SU-DHL-6 (cell line): ENCODE results near the gene MYB.

Experiments
- H2AFZ ChIP-seq: fragments of 200-600 bp; sonication (generic); 2 replicates; pipeline ENCODE4 v1.6.1; 2014; ENCODE audit warnings: low read depth, mild to moderate bottlenecking, moderate library complexity, mixed read lengths, antibody characterized with exemption, low read length; ENCODE audit not compliant: severe bottlenecking
- H3F3A ChIP-seq: fragments of 200-600 bp; shearing (Covaris generic); 2 replicates; pipeline ENCODE4 v1.6.0; 2016; ENCODE audit warnings: antibody characterized with exemption, mild to moderate bottlenecking; ENCODE audit not compliant: insufficient read depth
- H3K27ac ChIP-seq: fragments of 200-600 bp; sonication (generic); 2 replicates; pipeline ENCODE4 v1.5.1; 2016; ENCODE audit warnings: low read depth, mild to moderate bottlenecking, low read length, moderate library complexity, mixed read lengths
- H3K27me3 ChIP-seq: fragments of 200-600 bp; sonication (generic), shearing (Covaris generic); 2 replicates; pipeline ENCODE4 v1.6.0; 2014; ENCODE audit warnings: mild to moderate bottlenecking, low read length
- H3K36me3 ChIP-seq: fragments of 200-600 bp; sonication (generic); 2 replicates; pipeline ENCODE4 v1.6.1; 2014; ENCODE audit warnings: mild to moderate bottlenecking, low read length, mixed read lengths
- H3K4me2 ChIP-seq: fragments of 300-600, 200-600 bp; shearing (Covaris generic), sonication (generic); 2 replicates; pipeline ENCODE4 v1.6.0; 2014; ENCODE audit warnings: low read length, low read depth, mild to moderate bottlenecking; ENCODE audit not compliant: poor library complexity, severe bottlenecking
- H3K4me3 ChIP-seq: fragments of 200-600 bp; sonication (generic); 2 replicates; pipeline ENCODE4 v1.5.1; 2014; ENCODE audit warnings: antibody characterized with exemption, low read length, mild to moderate bottlenecking, mixed read lengths; ENCODE audit not compliant: insufficient read depth, poor library complexity, severe bottlenecking
- H3K79me2 ChIP-seq: fragments of 200-600 bp; sonication (generic); 2 replicates; pipeline ENCODE4 v1.6.1; 2014; ENCODE audit warnings: mild to moderate bottlenecking, low read length, moderate library complexity; ENCODE audit not compliant: insufficient read depth
- H3K9ac ChIP-seq: fragments of 200-600 bp; sonication (generic); 2 replicates; pipeline ENCODE4 v1.7.0; 2014; ENCODE audit warnings: mild to moderate bottlenecking, low read length
- H3K9me2 ChIP-seq: fragments of 200-600 bp; sonication (generic); replicated peaks from 2 replicates; pipeline ENCODE4 v1.6.1; 2014; ENCODE audit warnings: low read length; ENCODE audit not compliant: insufficient read depth
- H3K9me3 ChIP-seq: fragments of 200-600 bp; sonication (generic); 2 replicates; pipeline ENCODE4 v1.6.1; 2014; ENCODE audit warnings: low read length, mixed read lengths; ENCODE audit not compliant: insufficient read depth
- H4K20me1 ChIP-seq: fragments of 200-600 bp; sonication (generic); 2 replicates; pipeline ENCODE4 v1.6.1; 2014; ENCODE audit warnings: low read depth, mild to moderate bottlenecking, antibody characterized with exemption, low read length, moderate library complexity, mixed read lengths
- CTCF ChIP-seq: fragments of 200-600 bp; sonication (generic); IDR thresholded peaks from one replicate; pipeline ENCODE4 v1.5.1; 2017; ENCODE audit warnings: antibody characterized with exemption, mild to moderate bottlenecking, low read length, moderate library complexity; ENCODE audit not compliant: insufficient read depth, poor library complexity, severe bottlenecking
- EZH2phosphoT487 ChIP-seq: fragments of 200-600 bp; sonication (generic), shearing (Covaris generic); conservative IDR thresholded peaks from 2 replicates; pipeline ENCODE4 v1.6.1; 2018; ENCODE audit warnings: mild to moderate bottlenecking, antibody characterized with exemption, low read length, moderate library complexity, mixed read lengths

Gene MYB

GRCh38 chr6:135183002-135183531, 2.0 kb downstream of the MYB start:
- Histone ChIP-seq H3K9me2 (no peaks in the 10 kb centered on the region), H3K79me2 (peaks cover 8% of the 10 kb centered on the region), H3F3A (peaks cover 38% of the 10 kb centered on the region), H2AFZ (peak overlapping the region; percentile 78), H3K36me3 (peaks cover 5% of the 10 kb centered on the region; the same call in 1 of the 2 replicates), H3K27me3 (no peaks in the 10 kb centered on the region), H4K20me1 (0 out of 2 replicates have a peak, but pooled peaks cover 3% of the 10 kb centered on the region), H3K27ac (peak overlapping the region; percentile 71), H3K4me3 (peak overlapping the region; percentile 62), H3K9ac (peak overlapping the region; percentile 86), H3K4me2 (peak overlapping the region; percentile 100), H3K9me3 (no peaks in the 10 kb centered on the region)
- TF ChIP-seq CTCF (no peak), EZH2phosphoT487 (no peak)

- H3K27me3 ChIP-seq: no peaks in the 10 kb centered on the region
- peak overlapping the region; percentile 78 for H2AFZ ChIP-seq
- H3K9ac ChIP-seq: peak overlapping the region; percentile 86
- H3K79me2 ChIP-seq: peaks cover 8% of the 10 kb centered on the region
- peak overlapping the region; percentile 100 for H3K4me2 ChIP-seq
- no peaks in the 10 kb centered on the region for H3K9me3 ChIP-seq
- TF ChIP-seq EZH2phosphoT487 (no peak), CTCF (peak; percentile 86)
- H3F3A ChIP-seq: peaks cover 36% of the 10 kb centered on the region
- no peaks in the 10 kb centered on the region for H3K9me2 ChIP-seq
- H3K27ac ChIP-seq: peak overlapping the region; percentile 71
- H3K4me3 ChIP-seq: peak overlapping the region; percentile 62
- 0 out of 2 replicates have a peak, but pooled peaks cover 3% of the 10 kb centered on the region for H4K20me1 ChIP-seq
- H3K36me3 ChIP-seq: peaks cover 5% of the 10 kb centered on the region; the same call in 1 of the 2 replicates
Observed at GRCh38 chr6:135183532-135184440, 2.7 kb downstream of the MYB start.

DNA sequence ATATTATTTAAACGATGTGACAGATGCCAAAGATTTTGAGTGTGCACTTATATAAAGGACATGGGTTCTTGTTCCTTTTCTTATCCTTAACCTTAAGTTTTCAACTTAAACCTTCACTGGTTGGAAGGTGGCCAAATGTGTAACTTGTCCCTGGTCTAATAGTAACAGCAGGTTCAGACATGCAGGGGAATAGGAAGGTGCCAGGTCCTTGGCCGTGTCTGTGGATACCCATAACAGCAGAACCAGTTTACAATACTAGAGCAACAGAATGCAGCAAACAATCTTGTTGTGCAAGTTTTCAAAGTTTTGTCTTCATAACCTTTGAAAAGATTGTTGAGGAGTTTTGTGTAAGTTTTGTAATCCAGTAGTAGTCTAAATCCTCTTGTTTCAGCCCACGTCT, 4.4 kb downstream of the MYB start:
- H3K36me3 ChIP-seq: peaks cover 7% of the 10 kb centered on the region; the same call in 1 of the 2 replicates
- 0 out of 2 replicates have a peak, but pooled peaks cover 3% of the 10 kb centered on the region for H4K20me1 ChIP-seq
- H3K27ac ChIP-seq: no peak overlapping the region
- no peaks in the 10 kb centered on the region for H3K9me3 ChIP-seq
- no peak overlapping the region for H2AFZ ChIP-seq
- no peaks in the 10 kb centered on the region for H3K9me2 ChIP-seq
- H3K4me3 ChIP-seq: no peak overlapping the region
- peaks cover 8% of the 10 kb centered on the region for H3K79me2 ChIP-seq
- no peaks in the 10 kb centered on the region for H3K27me3 ChIP-seq
- H3F3A ChIP-seq: peaks cover 20% of the 10 kb centered on the region
- H3K9ac ChIP-seq: no peak overlapping the region
- no peak for TF ChIP-seq CTCF
- no peak for TF ChIP-seq EZH2phosphoT487
- H3K4me2 ChIP-seq: no peak overlapping the region
